HUDEP-2 (cell line): Measurements from ENCODE around the gene PLEKHA5.
"Not testable (repeated sequence)": the region's sequence is repeated elsewhere in the genome, so short reads cannot be mapped to it uniquely, and the experiment has no call there.

Source experiments
- DNase-seq, 76 experiments: peaks; one replicate each; lab custom pipeline; 2025; ENCODE audit not compliant: unreplicated experiment in 76 of 76; lab: John Stamatoyannopoulos, UW

PLEKHA5 gene

DNA sequence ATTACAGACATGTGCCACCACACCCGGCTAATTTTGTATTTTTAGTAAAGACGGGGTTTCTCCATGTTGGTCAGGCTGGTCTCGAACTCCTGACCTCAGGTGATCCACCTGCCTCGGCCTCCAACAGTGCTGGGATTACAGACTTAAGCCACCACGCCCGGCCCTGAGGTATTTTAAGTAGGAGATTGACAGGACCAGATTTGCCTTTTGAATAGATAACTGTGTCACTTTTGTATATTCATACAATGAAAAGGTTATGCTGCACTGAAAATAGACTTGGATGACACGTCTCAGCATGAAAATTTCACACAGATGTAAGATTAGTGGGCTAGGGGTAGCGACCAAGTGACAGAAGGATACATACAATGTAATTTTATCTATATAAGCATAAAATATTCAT is 263.1 kb downstream of the PLEKHA5 start:
- DNase-seq, result not testable (repeated sequence)

DNA sequence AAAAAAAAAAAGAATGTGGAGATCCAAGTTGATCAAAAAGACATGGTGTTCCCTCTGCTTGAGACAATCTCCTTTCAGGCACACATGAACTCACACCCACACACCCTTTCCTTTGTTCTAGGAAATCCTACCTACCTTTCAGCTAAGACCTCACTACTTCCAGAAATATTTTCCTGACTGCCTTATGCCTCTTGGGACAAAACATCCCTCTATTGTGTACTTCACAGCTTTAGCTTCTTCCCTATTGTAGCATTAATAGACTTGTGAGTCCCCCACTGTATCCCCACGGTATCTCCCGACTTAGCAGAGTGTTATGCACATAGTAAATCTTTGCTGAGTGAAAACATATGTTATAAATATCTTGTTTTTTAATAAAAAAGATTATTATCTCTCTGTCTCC is 264.9 kb downstream of the PLEKHA5 start:
- no peak for DNase-seq

DNA sequence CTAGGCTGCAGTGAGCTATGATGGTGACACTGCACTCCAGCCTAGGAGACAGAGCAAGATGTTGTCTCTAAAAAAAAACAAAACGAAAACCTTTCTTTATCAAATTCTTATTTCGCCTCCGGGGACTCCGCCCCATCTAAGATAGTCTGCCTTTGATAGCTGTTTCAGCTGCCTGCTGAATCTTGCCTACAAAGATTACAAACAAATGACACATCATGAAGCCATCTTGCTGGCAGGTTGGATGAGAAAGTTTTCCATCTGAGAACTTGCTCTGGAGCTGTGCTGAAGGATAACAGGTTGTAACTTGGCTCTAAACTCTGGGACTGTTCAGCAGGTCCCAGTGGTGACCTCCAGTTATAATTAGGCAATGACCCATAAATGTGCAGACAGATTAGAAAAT is 268.0 kb downstream of the PLEKHA5 start:
- peak in 2 of 76 experiments; percentile 5 to 13 for DNase-seq

DNA sequence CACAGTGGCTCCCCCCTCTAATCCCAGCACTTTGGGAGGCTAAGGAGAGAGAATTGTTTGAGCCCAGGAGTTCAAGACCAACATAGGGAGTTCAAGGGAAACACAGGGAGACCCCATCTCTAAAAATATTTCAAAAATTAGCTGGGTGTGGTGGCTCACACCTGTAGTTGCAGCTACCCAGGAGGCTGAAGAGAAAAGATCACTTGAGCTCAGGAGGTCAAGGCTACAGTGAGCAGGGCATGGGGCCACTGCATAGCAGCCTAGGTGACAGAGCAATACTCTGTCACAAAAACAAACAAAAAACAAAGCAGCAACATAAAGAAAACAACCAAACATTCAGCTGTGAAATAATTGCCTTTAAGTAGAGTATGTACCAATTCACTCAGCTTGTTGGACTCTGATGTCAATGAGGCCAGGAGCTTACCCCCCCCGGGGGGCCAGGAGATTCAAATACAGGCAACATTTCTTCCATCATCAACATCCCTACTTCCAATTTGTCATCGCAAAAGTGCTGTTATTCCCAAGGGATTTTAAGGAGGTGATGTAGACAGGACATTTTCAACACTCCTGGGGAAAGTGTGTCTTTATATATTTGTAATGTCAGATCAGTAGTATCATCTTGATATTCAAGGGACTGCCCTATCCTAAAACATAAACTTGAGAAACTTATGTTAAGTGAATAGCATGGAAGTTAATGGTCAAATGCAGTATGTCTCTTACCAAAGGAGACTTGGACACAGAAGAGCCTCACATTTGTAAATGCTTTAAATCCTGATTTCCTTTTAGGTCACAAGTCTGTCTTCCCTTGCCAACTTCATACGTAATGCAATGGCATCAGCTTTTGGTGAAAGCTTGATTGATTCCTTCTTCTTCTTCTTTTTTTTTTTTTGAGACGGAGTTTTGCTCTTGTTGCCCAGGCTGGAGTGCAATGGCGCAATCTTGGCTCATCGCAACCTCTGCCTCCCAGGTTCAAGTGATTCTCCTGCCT is 269.1 kb downstream of the PLEKHA5 start:
- DNase-seq, result no peak

DNA sequence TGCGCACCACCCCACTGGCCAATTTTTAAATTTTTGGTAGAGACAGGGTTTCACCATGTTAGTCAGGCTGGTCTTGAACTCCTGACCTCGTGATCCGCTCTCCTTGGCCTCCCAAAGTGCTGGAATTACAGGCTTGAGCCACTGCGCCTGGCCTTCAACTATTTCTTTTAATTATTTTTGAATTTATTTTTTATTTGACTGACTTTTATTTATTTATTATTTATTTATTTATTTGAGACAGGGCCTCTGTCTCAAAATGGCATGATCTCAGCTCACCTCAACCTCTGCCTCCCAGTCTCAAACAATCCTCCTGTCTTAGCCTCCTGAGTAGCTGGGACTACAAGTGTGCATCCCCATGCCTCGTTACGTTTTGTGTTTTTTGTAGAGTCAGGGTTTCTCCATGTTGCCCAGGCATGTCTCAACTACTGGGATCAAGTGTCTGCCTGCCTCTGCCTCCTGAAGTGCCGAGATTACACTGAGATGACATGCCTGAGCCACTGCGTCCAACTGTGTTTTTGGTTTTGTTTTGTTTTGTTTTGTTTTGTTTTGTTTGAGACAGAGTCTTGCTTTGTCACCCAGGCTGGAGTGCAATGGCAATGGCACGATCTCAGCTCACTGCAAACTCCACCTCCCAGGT is 271.2 kb downstream of the PLEKHA5 start:
- DNase-seq, result not testable (repeated sequence)

DNA sequence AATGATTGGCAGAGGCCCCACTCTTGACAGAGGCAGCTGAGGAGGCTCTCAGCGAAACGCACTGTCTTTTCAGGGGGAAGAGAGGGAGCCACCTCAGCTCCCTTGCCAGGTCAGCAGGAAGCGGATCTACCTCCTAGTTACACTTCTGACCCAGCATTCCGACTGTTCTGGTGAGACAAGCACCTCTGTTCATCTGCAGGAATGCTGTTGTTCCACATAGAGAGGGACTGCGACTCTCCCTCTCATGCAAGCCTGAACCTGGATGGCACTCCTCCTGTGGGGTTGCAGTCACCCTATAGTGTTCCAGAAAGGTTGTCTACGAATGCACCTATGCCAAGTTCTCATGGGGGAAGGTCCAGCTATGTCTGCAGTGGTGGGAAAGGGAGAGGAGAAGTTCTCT is 272.7 kb downstream of the PLEKHA5 start:
- no peak for DNase-seq

DNA sequence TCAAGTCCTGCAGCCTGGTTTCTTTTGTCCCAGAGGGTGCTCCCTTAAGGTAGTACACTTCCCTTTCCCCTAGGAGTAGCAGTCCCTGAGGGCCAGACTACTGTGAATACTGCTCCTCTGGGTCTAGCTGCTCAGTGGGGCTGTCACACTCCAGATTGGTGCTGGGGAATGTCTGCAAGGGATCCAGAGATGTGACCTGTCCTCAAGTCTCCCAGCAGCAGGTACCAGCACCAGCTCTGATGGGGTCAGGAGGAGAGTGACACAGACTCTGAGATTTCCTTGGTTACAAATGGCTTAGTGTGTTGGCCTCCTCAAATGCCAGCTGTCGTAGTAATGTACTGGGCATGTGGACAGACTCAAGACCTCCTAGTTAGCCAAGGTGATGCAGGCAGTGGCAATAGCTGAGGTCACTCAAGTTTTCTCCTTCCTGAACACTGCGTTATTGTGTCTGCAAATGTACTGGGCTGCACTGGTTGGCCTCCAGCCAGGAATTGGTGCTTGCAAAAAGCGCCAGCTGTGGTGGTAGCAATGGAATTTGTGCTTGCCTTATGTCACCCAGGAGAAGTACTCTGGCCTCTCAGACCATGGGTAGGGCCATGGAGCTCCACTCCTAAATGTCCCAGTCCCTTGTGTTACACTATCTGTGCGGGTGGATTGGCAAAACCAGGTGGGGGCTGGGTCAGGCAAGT is 273.4 kb downstream of the PLEKHA5 start:
- DNase-seq, result no peak

DNA sequence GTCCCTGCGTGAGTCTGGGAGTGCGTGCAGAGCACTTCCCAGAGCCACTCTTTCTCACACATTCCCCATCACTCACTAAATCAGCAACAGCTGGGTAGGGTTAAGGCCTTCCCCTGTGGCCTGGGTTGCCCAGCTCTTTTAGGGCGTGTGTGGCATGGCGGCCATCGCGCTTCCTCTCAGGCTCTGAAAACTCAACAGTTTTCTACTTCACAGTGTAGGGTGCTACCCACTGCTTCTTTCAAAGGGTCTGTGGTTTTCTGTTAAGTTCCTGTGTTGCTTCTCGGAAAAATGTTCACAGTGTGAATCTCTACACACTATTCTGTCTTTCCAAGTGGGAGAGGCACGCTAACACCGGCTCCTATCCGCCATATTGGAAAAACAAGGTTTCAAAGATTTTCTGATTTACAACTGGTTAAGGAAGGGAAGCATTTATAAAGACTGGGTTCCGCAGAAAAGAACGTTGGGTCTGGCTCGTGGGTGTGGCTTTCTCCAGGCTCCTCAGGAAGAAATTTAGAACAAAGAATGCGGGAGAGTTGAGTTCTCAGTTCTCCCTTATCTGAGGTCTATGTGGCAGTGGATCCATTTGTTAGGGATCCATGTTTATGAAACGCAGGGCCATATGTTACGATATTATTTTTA is 274.8 kb downstream of the PLEKHA5 start:
- no peak for DNase-seq

DNA sequence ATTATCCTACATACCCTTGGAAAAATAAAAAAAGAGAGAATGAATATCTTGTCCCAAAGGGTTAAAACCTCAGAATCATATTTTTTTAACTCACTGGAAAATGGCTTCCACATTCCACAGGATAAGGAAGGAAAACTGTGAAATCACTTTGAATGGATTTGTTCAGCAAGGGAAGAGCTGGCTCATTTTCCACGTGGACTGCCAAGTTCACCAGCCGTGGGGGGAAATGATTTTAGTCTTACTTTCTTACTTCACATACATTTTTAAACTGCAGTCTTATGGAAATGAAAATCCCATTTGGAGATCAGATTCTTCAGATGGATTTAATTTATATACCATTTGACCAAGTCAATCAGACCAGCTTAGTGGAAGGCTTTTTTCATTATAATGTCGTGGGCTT is 279.8 kb downstream of the PLEKHA5 start:
- no peak for DNase-seq

DNA sequence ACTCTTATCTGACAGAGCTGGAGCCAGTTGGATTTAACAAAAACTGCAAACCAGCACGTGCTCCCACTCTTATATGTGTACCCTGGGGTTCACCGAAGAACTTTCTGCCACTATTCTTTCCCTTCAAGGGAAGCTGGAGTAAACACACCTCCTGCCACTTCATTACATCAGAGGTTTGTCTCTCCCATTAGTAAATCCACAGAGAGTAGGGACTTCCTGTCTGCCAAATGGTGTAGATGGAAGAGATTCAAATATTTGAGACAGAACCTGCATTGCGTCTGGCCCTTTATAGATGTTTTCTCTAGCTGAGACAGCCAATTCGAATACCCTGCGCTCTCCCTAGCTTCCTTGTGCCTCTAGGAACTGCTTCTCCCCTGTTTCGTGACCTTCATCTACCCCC is 280.7 kb downstream of the PLEKHA5 start:
- no peak for DNase-seq

DNA sequence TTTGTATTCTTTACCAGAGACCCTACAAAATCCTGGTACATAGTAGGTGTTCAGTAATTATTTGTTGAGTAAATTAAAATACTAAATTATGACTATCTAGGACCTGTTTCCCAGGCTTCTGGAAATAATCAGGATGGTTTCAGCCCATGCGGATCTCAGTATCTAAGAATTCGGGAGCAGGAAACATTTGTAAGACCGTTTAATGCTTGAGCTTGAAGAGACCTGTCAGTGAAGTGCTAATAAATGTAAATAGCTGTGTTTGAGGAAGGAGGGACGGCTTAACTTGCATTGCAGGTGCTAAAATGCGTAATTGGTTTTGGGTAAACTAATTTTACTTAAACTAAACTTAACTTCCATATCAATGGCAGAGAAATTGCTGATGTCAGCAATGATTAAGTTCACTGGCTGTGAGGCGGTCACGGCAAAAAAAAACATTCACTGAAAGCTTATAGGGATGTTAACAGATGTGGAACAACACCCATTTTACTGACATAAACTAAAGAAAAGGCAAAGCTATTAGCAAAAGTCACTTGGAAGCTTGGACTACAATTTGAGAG is 281.2 kb downstream of the PLEKHA5 start:
- no peak for DNase-seq

DNA sequence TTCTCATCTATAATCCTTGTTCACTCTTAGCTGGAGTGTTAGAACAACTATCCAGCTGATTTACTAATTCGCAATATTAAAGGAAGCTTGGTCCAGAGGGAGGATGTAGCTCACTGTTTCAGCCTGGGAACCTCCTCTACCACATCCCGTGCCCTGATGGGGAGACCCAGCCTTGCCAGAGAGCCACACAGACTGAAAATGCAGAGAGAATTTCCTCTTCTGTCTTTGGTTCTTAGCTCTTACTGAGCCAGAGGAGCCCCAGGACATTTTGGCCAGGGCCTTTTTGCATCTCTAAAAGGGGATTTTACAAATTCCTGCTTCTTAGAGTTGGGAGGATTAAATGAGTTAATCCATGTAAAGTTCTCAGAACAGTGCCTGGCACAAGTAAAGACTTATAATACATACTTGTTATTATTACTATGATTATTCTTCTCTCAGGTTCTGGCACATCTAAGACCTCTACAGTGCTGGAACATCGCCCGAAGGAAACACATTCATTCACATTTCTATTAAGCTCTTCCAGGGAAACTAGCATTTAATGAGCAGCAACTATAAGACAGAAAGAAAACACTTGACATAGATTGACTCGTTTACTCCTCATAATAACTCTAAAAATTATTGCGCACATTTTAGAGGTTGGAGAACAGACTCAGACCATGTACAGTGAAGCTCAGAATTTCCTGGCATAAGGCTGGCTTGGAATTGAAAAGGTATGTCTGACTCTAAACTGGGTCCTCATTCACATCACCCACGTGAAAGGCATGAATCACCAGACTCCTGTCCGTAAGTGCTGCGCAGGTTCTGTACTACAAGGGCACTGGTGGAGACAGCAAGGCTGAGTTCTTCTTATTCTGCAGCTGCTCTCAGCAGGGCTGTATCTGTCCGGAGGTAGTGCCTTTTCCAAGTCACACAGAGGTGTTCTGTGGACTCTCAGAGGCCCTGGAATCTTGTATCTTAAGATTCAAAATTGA is 282.0 kb downstream of the PLEKHA5 start:
- DNase-seq, result no peak

DNA sequence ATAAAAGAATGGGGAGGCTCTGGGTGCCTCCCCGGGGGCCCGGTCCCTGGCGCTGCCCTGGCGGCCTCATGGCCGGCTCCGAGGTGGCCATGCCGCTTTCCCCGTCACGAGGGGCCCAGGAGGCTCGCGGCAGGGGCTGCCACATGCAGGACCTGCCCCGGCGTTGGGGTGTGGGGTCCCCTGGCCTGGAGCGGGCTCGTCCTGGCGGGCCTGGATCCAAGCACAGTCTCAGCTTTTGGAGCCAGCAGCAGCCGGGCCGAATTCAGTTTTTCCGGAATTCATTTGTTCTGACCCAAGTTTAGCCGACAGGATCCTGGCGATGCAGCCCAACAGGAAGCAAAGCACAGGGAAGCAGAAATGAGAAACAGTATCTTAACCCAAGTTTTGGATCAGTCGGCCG is 283.3 kb downstream of the PLEKHA5 start:
- DNase-seq, result no peak

DNA sequence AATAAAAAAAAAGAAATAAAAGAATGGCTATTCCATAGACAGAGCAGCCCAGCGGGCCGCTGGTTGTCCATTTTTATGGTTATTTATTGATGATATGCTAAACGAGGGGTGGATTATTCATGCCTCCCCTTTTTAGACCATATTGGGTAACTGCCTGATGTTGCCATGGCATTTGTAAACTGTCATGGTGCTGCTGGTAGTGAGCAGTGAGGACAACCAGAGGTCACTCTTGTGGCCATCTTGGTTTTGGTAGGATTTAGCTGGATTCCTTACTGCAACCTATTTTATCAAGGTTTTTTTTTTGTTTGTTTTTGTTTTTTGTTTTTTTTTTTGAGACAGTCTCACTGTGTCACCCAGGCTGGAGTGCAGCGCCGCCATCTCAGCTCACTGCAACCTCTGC is 284.0 kb downstream of the PLEKHA5 start:
- DNase-seq, result not testable (repeated sequence)

DNA sequence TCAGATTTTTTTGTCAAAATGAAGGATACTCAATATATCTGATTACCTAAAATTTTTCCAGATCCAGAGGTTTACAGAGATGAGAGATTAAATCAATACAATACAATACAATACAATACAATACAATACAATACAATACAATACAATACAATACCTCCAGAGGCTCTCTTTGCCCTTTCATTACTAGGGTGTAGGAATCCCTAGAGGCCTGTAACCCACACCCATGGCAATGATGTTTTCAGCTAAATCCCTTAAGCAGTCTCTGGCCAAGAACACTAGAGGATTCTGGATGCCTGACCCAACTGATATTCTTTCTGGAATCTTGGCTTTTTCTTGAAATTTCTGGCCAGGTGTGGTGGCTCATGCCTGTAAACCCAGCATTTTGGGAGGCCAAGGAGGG is 286.0 kb downstream of the PLEKHA5 start:
- no peak for DNase-seq

DNA sequence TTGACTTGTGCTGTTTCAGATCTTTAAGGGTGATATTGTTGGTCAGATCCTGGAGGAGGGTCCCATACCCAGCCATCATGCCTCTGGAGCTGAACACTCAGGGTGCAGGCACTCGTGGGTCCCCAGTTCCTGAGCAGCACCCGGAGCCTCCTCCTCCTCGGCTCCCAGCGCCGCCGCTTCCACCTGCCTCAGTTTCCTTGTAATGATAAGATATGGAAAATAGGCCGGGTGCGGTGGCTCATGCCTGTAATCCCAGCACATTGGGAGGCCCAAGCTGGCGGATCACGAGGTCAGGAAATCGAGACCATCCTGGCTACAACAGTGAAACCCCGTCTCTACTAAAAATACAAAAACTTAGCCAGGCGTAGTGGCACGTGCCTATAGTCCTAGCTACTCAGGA is 289.6 kb downstream of the PLEKHA5 start:
- DNase-seq, result no peak

DNA sequence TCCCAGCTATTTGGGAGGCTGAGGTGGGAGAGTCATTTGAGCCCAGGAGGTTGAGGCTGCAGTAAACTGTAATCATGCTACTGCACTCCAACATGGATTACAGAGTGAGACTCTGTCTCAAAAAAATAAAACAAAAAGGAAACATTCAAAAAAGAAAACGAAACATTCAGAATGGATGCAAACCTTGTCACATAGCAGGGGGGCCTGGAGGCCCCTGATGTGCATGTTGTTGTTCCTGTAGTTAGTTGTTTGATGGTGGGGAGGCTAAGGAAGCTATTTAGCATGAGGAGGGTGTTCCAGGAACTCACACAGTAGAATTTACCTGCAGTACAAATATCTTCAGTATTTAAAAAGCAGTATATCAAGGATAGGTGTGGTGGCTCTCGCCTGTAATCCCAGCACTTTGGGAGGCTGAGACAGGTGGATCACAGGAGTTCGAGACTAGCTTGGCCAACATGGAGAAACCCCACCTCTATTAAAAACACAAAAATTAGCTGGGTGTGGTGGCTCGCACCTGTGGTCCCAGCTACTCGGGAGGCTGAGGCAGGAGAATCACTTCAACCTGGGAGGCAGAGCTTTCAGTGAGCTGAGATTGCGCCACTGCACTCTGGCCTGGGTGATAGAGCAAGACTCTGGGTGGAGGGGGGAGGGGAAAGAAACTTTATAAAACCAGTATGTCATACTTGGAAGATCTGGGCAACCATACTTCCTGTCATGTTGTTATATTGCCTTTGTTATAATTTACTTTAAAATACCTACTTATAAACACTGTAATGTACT is 292.2 kb downstream of the PLEKHA5 start:
- no peak for DNase-seq

DNA sequence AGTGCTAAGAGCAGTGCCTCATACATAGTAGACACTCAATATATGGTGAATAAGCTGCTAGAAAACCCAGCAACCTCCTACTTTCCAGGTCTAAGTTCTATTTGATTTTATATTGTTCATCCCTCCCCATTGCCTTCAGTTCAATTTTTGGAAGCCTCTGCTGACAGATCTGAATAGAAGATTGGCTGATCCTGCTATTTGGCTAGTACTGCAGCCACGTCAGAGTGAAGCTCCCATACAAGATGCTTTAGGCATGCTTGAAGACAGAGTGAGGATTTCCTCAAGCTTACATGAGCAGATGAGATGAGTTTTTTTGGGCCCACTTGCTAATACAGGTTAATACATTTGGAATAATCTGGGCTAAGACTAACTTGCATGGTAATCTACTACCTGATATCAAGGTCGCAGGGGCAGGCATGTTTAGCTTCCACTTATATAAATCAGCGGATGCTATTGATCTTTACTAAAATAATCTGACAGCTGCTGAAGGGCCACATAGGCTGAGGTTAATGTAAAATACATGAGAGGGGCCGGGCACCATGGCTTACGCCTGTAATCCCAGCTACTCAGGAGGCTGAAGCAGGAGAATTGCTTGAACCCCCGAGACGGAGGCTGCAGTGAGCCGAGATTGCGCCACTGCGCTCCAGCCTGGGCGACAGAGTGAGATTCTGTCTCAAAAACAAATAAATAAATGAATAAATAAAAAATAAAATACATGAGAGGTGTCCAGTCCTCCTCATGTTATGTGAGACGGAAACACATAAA is 293.8 kb downstream of the PLEKHA5 start:
- no peak for DNase-seq
